K562 (cell line): Measurements from ENCODE around the gene GPHN.

Source experiments
- EP300 ChIP-seq: IDR thresholded peaks from 2 replicates; pipeline ENCODE4 v1.6.1; 2012; ENCODE audit warnings: low read length, improper control_type of control experiment
- SP1 ChIP-seq: sonication (generic); formaldehyde crosslinking; IDR thresholded peaks from 2 replicates; pipeline ENCODE4 v1.8.1; 2022; ENCODE audit warnings: mild to moderate bottlenecking, missing genetic modification reagents
- TARDBP ChIP-seq: fragments of 450-650 bp; IDR thresholded peaks from 2 replicates; pipeline ENCODE4 v1.6.1; 2016
- TF ChIP-seq, protein P1 (sequence below): fragments of 450-650 bp; IDR thresholded peaks from 2 replicates; pipeline ENCODE4 v1.6.1; 2016; ENCODE audit warnings: mild to moderate bottlenecking, moderate library complexity
- TF ChIP-seq, protein P2 (sequence below): sonication (generic); formaldehyde crosslinking; IDR thresholded peaks from 2 replicates; pipeline ENCODE4 v1.8.0; 2022; ENCODE audit warnings: mild to moderate bottlenecking, missing genetic modification reagents
- TF ChIP-seq, protein P3 (sequence below), 2 experiments: fragments of 450-650 bp; formaldehyde crosslinking in 1 of 2; IDR thresholded peaks; 2 replicates each; pipeline versions ENCODE4 v1.4.0 to v1.6.1; 2014 to 2020; ENCODE audit warnings: mild to moderate bottlenecking in 2 of 2, borderline replicate concordance in 1 of 2, low read depth in 1 of 2

DNA sequence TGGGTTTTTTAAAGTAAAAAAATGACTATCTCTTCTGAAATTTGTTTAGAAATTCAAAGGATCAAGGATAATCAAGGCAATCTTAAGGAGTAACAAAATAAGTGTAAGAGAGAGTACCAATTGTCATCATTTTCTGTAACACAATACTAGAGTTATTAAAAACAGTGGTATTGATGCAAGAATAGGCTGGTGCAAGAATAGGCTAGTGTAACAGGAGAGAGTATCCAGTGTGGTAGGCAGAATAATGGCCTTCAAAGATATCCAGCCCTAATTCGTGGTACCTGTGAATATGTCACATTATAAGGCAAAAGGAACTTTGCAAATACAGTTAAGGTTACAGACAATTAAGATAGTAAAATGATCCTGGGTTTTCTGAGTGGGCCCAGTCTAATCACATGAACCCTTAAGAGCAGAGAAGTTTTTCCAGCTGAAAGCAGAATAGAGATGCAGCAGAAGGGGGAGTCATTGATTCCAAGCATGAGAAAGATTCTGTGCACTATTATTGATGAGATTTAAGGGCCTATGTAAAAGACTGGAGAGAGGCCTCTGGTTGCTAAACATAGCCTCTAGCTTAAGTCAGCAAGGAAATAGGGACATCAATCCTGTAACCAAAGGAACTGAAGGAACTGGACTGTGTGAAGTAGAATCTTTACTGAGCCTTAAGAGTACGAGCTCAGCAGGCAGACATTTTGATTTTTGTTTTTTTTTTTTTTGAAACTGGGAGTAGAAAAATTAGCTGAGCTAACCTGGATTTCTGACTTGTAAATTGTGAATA lies 134.1 kb downstream of the GPHN start:
- TF ChIP-seq TARDBP (no peak), EP300 (no peak), SP1 (no peak)
- TF ChIP-seq, protein P1, sequence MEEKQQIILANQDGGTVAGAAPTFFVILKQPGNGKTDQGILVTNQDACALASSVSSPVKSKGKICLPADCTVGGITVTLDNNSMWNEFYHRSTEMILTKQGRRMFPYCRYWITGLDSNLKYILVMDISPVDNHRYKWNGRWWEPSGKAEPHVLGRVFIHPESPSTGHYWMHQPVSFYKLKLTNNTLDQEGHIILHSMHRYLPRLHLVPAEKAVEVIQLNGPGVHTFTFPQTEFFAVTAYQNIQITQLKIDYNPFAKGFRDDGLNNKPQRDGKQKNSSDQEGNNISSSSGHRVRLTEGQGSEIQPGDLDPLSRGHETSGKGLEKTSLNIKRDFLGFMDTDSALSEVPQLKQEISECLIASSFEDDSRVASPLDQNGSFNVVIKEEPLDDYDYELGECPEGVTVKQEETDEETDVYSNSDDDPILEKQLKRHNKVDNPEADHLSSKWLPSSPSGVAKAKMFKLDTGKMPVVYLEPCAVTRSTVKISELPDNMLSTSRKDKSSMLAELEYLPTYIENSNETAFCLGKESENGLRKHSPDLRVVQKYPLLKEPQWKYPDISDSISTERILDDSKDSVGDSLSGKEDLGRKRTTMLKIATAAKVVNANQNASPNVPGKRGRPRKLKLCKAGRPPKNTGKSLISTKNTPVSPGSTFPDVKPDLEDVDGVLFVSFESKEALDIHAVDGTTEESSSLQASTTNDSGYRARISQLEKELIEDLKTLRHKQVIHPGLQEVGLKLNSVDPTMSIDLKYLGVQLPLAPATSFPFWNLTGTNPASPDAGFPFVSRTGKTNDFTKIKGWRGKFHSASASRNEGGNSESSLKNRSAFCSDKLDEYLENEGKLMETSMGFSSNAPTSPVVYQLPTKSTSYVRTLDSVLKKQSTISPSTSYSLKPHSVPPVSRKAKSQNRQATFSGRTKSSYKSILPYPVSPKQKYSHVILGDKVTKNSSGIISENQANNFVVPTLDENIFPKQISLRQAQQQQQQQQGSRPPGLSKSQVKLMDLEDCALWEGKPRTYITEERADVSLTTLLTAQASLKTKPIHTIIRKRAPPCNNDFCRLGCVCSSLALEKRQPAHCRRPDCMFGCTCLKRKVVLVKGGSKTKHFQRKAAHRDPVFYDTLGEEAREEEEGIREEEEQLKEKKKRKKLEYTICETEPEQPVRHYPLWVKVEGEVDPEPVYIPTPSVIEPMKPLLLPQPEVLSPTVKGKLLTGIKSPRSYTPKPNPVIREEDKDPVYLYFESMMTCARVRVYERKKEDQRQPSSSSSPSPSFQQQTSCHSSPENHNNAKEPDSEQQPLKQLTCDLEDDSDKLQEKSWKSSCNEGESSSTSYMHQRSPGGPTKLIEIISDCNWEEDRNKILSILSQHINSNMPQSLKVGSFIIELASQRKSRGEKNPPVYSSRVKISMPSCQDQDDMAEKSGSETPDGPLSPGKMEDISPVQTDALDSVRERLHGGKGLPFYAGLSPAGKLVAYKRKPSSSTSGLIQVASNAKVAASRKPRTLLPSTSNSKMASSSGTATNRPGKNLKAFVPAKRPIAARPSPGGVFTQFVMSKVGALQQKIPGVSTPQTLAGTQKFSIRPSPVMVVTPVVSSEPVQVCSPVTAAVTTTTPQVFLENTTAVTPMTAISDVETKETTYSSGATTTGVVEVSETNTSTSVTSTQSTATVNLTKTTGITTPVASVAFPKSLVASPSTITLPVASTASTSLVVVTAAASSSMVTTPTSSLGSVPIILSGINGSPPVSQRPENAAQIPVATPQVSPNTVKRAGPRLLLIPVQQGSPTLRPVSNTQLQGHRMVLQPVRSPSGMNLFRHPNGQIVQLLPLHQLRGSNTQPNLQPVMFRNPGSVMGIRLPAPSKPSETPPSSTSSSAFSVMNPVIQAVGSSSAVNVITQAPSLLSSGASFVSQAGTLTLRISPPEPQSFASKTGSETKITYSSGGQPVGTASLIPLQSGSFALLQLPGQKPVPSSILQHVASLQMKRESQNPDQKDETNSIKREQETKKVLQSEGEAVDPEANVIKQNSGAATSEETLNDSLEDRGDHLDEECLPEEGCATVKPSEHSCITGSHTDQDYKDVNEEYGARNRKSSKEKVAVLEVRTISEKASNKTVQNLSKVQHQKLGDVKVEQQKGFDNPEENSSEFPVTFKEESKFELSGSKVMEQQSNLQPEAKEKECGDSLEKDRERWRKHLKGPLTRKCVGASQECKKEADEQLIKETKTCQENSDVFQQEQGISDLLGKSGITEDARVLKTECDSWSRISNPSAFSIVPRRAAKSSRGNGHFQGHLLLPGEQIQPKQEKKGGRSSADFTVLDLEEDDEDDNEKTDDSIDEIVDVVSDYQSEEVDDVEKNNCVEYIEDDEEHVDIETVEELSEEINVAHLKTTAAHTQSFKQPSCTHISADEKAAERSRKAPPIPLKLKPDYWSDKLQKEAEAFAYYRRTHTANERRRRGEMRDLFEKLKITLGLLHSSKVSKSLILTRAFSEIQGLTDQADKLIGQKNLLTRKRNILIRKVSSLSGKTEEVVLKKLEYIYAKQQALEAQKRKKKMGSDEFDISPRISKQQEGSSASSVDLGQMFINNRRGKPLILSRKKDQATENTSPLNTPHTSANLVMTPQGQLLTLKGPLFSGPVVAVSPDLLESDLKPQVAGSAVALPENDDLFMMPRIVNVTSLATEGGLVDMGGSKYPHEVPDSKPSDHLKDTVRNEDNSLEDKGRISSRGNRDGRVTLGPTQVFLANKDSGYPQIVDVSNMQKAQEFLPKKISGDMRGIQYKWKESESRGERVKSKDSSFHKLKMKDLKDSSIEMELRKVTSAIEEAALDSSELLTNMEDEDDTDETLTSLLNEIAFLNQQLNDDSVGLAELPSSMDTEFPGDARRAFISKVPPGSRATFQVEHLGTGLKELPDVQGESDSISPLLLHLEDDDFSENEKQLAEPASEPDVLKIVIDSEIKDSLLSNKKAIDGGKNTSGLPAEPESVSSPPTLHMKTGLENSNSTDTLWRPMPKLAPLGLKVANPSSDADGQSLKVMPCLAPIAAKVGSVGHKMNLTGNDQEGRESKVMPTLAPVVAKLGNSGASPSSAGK = no peak
- TF ChIP-seq, protein P2, sequence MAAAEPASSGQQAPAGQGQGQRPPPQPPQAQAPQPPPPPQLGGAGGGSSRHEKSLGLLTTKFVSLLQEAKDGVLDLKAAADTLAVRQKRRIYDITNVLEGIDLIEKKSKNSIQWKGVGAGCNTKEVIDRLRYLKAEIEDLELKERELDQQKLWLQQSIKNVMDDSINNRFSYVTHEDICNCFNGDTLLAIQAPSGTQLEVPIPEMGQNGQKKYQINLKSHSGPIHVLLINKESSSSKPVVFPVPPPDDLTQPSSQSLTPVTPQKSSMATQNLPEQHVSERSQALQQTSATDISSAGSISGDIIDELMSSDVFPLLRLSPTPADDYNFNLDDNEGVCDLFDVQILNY = no peak
- TF ChIP-seq, protein P3, sequence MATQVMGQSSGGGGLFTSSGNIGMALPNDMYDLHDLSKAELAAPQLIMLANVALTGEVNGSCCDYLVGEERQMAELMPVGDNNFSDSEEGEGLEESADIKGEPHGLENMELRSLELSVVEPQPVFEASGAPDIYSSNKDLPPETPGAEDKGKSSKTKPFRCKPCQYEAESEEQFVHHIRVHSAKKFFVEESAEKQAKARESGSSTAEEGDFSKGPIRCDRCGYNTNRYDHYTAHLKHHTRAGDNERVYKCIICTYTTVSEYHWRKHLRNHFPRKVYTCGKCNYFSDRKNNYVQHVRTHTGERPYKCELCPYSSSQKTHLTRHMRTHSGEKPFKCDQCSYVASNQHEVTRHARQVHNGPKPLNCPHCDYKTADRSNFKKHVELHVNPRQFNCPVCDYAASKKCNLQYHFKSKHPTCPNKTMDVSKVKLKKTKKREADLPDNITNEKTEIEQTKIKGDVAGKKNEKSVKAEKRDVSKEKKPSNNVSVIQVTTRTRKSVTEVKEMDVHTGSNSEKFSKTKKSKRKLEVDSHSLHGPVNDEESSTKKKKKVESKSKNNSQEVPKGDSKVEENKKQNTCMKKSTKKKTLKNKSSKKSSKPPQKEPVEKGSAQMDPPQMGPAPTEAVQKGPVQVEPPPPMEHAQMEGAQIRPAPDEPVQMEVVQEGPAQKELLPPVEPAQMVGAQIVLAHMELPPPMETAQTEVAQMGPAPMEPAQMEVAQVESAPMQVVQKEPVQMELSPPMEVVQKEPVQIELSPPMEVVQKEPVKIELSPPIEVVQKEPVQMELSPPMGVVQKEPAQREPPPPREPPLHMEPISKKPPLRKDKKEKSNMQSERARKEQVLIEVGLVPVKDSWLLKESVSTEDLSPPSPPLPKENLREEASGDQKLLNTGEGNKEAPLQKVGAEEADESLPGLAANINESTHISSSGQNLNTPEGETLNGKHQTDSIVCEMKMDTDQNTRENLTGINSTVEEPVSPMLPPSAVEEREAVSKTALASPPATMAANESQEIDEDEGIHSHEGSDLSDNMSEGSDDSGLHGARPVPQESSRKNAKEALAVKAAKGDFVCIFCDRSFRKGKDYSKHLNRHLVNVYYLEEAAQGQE (IDR thresholded peaks at IDR 0.05; ENCODE audit: borderline replicate concordance) = no peak
- TF ChIP-seq, protein P3 (CRISPR knock-in tag; IDR thresholded peaks at IDR 0.05; ENCODE audit: low read depth) = no peak
